Frontal cortex (tissue), 4 donors: Measurements from ENCODE around the gene DUSP10. TPM values are rescaled to one million over a fixed set of nuclear protein-coding genes. Genes with fewer than 3 reads are reported as not detected.

Source experiments
- DNase-seq, 2 donors: peaks; one replicate each; pipeline ENCODE4 v3.0.0; 2012; ENCODE audit warnings: low spot score in 2 of 2
- FAIRE-seq: peaks from 2 replicates; lab custom pipeline; 2012; peaks lifted over from hg19 to GRCh38; lab: Jason Lieb, UNC
- total RNA-seq: library from RNA; depleted of rRNA; stranded (reverse); fragments of >200 nt; gene quantifications from one replicate; pipeline ENCODE4 v1.2.3, GENCODE V29; 2014
- donor health status: control.
- donor health status: control.
- donor health status: control.

Gene DUSP10
- total RNA-seq, 1 donor from 2014 or later: 6.9 TPM

DNA sequence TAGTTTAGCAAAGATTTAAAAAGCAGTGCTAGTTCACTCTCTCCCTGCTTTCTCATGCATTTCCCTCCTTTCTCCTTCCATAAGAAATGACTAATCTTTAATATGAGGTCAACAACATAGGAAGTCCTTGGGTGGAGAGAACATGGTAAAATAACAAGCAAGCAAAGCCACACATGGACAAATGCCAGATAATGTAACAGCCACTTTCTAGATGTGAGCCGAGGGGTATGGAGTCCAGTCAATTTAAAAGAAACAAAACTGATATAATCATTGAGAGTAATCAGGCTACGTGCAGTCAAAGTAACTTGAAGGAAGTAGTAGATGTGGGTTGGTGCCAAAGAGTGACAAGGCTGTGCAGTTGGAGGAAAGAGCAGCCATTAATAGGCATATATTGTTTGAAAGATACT is 69.6 kb downstream of the DUSP10 start:
- FAIRE-seq (no peak), DNase-seq (no peak)

DNA sequence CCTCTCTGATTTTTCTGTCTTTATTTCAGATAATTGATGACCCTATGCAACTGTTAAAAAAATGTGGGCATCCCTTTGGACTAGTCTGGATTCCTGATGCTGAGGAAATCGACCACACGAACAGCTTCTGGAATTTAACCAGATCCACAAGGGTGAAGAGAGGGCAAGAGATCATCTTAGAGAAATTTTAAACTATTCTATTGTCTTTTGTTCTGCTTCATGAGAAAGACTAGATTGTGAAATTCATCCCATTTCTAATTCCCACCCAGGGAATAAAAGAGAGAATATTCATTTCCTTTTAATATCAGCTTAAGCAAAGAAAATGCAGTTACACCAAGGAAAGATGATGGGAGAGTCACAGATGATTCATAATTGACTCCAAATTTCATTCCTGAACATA is 71.8 kb downstream of the DUSP10 start:
- no peak for FAIRE-seq
- DNase-seq: no peak

DNA sequence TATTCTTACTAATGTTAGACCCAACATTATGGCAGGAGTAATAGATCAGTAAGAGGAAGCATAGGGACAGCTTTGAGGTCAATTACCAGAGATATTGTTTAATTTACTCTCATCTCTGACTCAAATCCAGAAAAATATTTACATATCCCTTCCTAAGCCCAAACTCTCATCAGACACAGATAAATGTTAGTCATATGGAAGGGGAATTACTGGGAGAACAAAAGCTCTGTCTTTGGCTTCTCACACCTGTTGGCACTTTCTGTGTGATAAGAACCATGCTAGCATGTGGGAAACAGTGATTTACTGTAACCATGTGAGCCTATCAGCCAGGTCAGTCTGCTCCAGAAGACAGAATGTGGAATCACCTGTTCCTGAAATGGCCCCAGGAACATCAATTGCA is 72.4 kb downstream of the DUSP10 start:
- FAIRE-seq: no peak
- no peak for DNase-seq

DNA sequence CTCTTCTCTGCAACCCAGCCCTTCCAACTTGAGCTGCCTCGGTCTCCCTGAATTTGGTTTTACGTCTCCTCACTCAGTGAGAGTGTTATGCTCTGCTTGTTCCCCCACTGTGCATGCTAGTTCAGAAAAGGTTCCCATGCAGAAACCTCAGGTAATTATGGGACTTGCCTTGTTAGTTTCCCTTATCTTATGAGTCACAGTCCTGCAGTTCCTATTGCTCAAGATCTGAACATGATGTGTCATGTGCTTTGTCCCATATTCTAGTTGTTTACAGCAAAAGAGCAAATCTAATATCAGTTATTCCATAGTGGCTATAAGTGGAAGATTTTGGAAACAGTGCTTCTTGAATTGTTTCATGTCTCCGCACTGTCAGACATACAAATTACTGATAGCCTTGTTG is 74.4 kb downstream of the DUSP10 start:
- DNase-seq (no peak), FAIRE-seq (no peak)

DNA sequence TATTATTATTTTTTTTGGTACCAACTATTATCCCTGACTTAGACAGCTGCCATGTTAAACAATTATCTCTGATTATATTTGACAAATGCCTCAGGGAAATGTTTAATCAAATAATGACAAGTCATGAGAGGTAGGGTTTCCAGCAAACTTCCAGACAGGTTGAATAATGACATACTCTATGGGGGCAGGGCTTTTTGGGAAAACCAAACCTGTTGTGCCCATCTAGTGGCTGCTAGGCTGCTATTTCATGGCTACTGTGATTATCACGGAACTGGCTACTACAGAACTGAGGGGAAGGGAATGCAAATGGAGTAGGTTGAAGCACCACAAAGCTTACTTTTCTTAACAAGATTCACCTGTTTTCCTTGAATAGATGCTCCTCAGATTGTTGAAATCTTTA is 77.6 kb downstream of the DUSP10 start:
- FAIRE-seq (no peak), DNase-seq (no peak)

DNA sequence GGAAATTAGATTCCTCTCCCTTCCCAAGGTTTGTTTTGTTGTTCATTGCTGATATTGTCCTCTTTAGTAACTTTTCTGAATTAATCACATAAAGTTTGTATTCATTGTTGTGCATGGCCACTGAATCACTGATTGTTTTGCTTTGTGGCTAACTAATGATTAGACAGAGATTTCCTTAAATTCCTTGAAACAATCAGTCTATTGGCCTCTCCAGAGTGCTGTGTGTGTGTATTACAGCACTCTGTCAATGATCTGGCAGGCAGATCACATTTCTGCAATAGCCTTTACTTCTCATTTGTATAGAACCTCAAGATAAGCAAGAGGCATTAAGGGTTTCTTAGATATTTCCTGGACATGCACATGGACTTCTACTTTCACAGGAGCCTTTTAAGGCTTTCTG is 78.6 kb downstream of the DUSP10 start:
- no peak for DNase-seq
- FAIRE-seq: no peak

DNA sequence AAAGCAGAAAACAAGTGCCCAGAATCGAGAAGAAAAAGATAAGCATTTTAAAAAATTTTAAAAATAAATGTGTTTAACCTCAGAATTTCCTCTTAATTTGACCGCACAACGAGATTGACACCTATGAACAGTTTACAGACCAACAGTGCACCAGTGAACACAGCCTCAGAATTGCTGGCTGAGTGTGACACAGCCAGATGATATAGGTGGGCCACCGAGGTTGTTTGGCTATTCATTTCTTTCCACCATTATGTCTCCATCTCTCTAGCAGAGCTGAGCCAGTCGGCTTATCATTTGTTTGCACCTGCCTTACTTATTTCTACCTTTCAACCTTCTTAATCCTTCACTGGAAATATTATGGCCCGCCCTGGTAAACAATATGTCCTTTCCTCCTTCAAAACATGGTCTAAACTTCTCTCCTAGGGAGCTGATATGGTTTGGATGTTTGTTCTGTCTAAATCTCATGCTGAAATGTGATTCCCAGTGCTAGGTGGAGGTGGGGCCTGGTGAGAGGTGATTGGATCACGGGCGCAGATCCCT is 86.1 kb downstream of the DUSP10 start:
- FAIRE-seq: no peak
- no peak for DNase-seq
